Measurements from ENCODE around the gene LRTM2.

DNA sequence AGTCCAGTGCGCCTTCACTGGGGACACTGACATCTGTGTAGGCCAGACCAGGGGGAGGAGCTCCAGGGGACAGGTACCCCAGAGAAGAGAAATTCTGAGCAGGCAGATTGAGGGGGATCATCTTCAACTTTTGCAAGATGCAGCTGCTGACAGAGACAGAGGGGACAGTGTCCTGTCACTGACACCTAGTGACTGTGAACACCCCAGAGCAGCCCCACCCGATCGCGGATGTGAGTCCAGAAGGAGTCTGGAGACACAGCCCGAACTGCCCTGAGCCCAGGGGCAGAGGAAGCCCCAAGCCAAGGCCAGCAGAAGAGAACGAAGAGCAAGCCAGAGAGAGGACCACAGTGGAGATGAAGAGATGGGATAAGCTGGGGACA, 21.7 kb upstream of the LRTM2 start:
- TF ChIP-seq, protein P1, sequence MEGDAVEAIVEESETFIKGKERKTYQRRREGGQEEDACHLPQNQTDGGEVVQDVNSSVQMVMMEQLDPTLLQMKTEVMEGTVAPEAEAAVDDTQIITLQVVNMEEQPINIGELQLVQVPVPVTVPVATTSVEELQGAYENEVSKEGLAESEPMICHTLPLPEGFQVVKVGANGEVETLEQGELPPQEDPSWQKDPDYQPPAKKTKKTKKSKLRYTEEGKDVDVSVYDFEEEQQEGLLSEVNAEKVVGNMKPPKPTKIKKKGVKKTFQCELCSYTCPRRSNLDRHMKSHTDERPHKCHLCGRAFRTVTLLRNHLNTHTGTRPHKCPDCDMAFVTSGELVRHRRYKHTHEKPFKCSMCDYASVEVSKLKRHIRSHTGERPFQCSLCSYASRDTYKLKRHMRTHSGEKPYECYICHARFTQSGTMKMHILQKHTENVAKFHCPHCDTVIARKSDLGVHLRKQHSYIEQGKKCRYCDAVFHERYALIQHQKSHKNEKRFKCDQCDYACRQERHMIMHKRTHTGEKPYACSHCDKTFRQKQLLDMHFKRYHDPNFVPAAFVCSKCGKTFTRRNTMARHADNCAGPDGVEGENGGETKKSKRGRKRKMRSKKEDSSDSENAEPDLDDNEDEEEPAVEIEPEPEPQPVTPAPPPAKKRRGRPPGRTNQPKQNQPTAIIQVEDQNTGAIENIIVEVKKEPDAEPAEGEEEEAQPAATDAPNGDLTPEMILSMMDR (IDR thresholded peaks at IDR 0.05), result no peak
- TF ChIP-seq POLR2AphosphoS5 (IDR thresholded peaks at IDR 0.05; ENCODE audit: low read depth, low read length), result no peak
- no peak for TF ChIP-seq SIN3A (IDR thresholded peaks at IDR 0.05; ENCODE audit: borderline replicate concordance, insufficient read depth, low read depth, low read length)
